GM19452 (cell line): ENCODE data around the gene CLASP1.
"Not testable (repeated sequence)": the region's sequence is repeated elsewhere in the genome, so short reads cannot be mapped to it uniquely, and the experiment has no call there.

Experiments
- ATAC-seq: cut with Tn5 transposase; IDR thresholded peaks from one replicate; pipeline ENCODE4 v1.9.1; 2021; ENCODE audit not compliant: unreplicated experiment

CLASP1 gene

GRCh38 chr2:121377646-121378045 lies 271.6 kb downstream of the CLASP1 start:
- ATAC-seq: no peak

DNA sequence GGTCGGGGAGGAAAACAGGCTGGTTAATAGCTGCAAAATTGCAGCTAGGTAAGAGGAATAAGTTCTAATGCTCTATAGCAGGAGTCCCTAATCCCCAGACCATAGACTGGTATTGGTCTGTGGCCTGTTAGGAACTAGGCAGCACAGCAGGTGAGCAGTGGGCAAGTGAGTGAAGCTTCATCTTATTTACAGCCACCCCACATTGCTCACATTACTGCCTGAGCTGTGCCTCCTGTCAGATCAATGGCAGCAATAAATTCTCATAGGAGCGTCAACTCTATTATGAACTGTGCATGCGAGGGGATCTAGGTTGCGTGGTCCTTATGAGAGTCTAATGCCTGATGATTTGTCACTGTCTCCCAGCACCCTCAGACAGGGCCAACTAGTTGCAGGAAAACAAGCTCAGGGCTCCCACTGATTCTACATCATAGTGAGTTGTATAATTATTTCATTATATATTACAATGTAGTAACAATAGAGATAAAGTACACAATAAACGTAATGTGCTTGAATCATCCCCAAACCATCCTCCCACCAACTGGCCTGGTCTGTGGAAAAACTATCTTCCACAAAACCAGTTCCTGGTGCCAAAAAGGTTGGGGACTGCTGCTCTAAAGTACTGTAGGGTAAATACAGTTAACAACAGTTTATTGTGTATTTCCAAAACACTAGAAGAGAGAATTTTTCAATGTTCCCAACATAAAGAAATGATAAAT lies 272.6 kb downstream of the CLASP1 start:
- ATAC-seq: no peak

DNA sequence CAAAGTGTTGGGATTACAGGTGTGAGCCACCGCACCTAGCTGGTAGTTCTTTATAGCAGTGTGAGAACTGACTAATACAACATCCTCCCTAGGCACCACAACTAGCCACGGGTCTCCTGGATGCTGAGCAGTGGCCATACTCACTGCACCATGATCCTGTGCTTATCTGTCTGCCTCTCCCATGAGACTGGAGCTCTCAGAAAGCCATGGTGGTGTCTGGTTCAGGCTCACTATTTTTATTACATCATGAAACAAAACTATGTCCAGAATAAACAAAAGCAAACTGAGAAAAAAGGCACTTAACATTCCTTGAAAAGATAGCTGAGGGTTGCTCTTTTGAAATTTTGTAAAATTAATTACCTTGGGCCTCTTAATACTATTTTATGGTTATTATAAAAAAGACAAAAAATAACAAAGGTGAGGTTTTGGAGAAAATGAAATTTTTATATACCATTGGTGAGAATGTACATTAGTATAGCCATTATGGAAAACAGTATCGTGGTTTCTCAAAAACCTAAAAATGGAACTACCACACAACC lies 273.6 kb downstream of the CLASP1 start:
- no peak for ATAC-seq

GRCh38 chr2:121374412-121375075 lies 274.7 kb downstream of the CLASP1 start:
- not testable (repeated sequence) for ATAC-seq

DNA sequence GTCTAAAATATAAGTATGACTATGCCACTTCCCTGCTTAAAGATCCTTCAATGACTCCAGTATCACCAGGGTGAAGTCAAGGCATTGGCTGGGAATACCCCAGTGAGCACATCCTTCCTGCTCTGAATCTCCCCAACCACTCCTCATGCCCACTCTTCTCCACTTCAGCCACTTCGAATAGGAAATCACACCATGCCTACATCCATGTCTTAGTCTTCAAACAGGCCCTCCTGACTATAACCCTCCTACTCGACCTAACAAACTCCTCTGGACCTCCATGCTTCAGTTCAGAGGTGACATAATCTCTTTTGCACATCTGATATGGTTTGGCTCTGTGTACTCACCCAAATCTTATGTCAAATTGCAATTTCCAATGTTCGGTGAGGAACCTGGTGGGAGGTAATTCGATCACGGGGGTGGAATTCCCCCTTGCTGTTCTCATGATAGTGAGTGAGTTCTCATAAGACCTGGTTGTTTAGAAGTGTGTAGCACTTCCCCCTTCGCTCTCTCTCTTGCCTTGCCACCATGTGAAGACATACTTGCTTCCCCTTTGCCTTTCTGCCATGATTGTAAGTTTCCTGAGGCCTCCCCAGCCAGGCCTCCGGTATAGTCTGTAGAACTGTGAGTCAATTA lies 276.4 kb downstream of the CLASP1 start:
- ATAC-seq: no peak

DNA sequence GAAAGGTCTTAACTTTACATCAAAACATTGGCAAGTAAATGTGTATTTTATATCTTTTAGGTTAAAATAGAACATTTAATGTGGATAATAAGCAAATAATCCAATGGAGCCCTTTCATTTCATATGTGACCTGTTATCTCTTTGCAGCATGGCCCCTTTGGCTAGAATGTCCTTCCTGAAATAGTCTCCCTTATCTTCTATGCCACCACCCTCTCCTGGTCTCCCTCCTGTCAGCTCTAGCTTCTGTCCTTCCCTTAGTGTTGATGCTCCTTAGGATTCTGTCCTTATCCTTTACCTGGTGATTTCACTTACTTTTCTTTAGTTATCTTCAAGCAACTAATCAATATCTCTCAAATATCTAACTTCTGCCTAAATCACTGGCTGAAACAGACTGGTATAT lies 277.2 kb downstream of the CLASP1 start:
- ATAC-seq: no peak

- no peak for ATAC-seq
Measured at GRCh38 chr2:121368836-121369235, 280.4 kb downstream of the CLASP1 start.

GRCh38 chr2:121368155-121368554 lies 281.1 kb downstream of the CLASP1 start:
- no peak for ATAC-seq

- ATAC-seq: no peak
Measured at GRCh38 chr2:121367246-121367900, 281.9 kb downstream of the CLASP1 start.

GRCh38 chr2:121366040-121366439 lies 283.2 kb downstream of the CLASP1 start:
- ATAC-seq: no peak

GRCh38 chr2:121365061-121365460 lies 284.2 kb downstream of the CLASP1 start:
- ATAC-seq: no peak

- ATAC-seq: no peak
Measured at GRCh38 chr2:121363632-121364420, 285.4 kb downstream of the CLASP1 start.

DNA sequence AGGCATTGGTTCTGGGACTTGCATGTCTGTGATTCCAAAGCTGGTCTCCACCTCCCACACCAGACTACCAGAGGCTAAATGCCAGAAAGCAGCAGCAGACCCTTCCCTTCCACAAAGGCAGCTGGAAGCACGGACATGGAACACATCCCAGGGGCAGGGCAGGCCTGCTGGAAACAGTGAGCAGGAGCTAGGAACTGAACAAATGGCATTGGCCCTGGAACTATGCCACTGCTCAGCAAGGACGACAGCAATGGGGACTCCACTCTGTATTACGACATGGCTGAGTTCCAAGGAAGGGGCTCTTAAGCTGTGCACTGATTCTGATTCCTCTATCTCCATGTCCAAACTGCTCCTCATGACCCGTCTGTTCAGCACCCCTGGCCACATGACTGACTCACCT lies 286.5 kb downstream of the CLASP1 start:
- ATAC-seq: no peak

- ATAC-seq: no peak
Measured at GRCh38 chr2:121362226-121362625, 287.0 kb downstream of the CLASP1 start.

DNA sequence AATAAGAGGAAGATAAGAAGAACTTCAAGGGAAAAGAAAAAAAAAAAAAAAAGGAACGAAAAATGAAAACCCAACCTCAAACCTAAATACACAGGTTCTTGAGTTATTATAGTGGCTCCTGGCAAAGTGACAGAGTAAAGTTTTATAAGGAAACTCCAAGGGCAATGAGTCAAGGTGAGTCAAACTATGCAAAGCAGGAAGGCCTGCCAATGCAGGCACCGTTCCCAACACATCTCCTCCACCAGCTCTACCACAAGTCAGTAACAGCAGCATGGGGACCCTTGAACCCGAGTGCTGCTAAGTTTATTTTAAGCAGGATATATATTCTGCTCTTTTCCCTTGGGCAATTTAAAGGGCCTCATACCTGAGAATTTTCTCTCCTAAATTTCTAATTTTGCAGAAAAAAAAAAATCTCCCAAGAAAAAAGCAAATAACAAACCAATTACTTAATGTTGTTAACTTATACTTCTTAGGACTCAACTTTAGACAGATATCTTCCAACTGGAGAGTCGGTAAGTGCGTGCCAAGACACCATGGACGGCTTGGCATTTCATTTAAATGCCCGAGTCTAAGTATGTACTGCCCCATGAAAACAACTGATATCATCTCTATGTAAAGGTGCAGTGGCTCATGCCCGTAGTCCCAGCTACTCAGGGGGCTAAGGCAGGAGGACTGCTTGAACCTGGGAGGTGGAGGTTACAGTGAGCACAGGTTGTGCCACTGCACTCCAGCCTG lies 288.5 kb downstream of the CLASP1 start:
- ATAC-seq: no peak

GRCh38 chr2:121359716-121360565 lies 289.3 kb downstream of the CLASP1 start:
- ATAC-seq: no peak

DNA sequence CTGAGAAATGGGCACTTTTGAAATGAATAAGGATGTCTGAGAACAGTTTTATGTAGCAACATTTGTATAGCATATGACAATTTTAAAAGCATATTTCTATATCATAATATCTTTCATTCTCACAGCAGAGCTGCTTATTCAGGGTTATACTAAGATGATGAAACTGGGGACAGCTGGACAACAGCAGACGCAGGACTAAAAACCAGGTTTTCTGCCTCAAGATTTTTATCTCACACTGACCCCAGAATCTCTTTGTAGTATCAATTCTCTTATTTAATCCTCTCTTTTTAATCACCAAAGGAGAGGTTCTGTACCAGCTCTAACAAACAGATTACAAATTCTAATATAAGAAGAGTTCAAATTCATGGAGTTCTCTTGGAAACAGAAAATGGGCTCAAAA lies 290.1 kb downstream of the CLASP1 start:
- no peak for ATAC-seq

DNA sequence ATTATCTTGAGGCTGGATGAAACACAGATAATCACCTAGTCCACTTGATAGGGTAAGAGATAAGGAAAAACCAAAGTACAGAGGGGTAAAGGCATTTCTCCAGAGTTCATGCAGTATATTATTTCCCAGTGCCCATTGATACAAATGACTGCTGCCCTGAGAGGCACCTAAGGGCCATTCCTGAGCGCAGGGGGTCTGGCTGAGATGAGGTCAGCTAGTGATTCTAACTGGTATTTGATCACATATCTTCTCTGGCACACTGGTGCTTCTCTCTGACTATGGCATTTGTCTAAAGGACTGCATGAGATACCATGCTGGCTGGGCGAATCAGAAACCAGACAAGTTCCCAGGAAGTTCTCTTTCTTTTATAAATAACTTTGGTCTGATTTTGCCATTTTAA lies 291.0 kb downstream of the CLASP1 start:
- no peak for ATAC-seq

- peak; percentile 66 for ATAC-seq
Measured at GRCh38 chr2:121356058-121356640, 293.1 kb downstream of the CLASP1 start.
